Suprapubic skin (tissue), 4 donors: ENCODE results near the gene HRG.

Experiments
- POLR2A ChIP-seq, 2 donors: fragments of 450-650 bp; IDR thresholded peaks; one replicate each; pipeline ENCODE4 v1.6.1; 2017; ENCODE audit warnings: antibody characterized with exemption in 2 of 2, mild to moderate bottlenecking in 2 of 2, moderate library complexity in 2 of 2
- POLR2AphosphoS5 ChIP-seq, 3 donors: sonication (generic); formaldehyde crosslinking; IDR thresholded peaks; one replicate each; pipeline ENCODE4 v1.6.1; 2017; ENCODE audit warnings: antibody characterized with exemption in 3 of 3
- TF ChIP-seq, protein P1 (sequence below), 2 donors: fragments of 200-600 bp in 1 of 2; fragments of 450-650 bp in 1 of 2; sonication (generic) in 1 of 2; IDR thresholded peaks; one replicate each; pipeline ENCODE4 v1.5.1; 2016 to 2019; ENCODE audit warnings: antibody characterized with exemption in 2 of 2, mild to moderate bottlenecking in 1 of 2, moderate library complexity in 1 of 2

DNA sequence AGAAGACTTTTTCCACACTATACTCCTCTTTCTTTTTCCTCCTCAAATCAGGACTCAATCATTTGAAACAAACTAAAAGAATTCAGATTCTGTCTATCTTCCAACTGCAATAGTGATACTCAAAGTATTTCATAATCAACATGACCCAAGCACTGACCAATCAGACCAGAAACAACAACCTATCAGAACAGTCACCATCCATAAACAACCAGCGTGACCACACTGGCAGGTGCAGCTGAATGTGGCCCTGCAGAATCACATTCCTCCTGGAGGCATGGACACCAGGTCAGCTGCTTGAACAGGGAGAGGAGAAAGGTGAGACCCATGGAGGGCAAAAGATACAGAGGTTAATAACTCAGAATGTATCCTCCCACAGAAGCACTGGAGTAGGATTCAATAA lies 13.3 kb downstream of the HRG start:
- TF ChIP-seq POLR2A (IDR thresholded peaks at IDR 0.05) (no peak), POLR2AphosphoS5 (IDR thresholded peaks at IDR 0.05) (no peak)
- TF ChIP-seq, protein P1, sequence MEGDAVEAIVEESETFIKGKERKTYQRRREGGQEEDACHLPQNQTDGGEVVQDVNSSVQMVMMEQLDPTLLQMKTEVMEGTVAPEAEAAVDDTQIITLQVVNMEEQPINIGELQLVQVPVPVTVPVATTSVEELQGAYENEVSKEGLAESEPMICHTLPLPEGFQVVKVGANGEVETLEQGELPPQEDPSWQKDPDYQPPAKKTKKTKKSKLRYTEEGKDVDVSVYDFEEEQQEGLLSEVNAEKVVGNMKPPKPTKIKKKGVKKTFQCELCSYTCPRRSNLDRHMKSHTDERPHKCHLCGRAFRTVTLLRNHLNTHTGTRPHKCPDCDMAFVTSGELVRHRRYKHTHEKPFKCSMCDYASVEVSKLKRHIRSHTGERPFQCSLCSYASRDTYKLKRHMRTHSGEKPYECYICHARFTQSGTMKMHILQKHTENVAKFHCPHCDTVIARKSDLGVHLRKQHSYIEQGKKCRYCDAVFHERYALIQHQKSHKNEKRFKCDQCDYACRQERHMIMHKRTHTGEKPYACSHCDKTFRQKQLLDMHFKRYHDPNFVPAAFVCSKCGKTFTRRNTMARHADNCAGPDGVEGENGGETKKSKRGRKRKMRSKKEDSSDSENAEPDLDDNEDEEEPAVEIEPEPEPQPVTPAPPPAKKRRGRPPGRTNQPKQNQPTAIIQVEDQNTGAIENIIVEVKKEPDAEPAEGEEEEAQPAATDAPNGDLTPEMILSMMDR (IDR thresholded peaks at IDR 0.05), result no peak
